ENCODE results near the gene CYRIA. TPM values are rescaled to one million over a fixed set of nuclear protein-coding genes. Genes with fewer than 3 reads are reported as not detected.

CYRIA gene
- total RNA-seq, 1 experiment from 2014 or later, result 4.5 TPM

DNA sequence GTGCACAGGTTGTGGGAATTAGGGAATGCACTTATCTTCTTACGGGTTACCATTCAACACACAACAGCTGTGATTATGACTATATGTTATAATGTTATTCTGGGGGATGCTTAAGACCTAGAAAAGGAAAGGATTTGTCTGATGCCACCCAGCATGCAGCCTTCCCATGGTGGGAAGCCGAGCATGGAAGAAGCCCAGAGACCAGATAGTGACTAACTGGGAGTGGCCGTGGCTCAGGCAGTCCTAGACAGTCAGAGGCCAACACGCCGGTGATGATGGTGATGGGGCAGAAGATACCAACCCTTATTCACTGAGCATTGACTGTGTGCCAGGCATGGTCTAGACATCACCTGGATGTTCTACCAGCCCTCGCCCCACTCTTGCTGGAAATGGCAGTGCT is 35.9 kb downstream of the CYRIA start:
- DNase-seq (ENCODE audit: low read depth), result no peak

DNA sequence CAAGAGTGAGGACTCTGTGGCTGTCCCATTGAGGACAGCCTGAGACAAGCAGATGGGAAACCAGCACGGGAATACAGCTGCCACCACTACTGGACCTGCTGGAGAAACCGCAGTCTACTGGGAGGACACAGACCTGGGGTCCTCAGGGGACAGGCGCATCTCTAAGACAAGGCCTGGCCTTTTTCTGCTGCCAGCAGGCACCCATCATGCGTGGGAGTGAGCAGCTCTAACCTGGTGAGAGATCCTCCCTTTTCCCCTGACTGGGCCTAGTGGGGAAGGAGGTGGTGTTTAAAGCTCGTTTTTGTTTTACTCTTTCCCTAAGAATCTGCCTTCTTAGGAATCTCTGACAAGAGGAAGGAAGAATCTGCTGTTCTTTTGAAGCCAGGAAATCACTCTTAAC is 36.6 kb downstream of the CYRIA start:
- no peak for DNase-seq (ENCODE audit: low read depth)

DNA sequence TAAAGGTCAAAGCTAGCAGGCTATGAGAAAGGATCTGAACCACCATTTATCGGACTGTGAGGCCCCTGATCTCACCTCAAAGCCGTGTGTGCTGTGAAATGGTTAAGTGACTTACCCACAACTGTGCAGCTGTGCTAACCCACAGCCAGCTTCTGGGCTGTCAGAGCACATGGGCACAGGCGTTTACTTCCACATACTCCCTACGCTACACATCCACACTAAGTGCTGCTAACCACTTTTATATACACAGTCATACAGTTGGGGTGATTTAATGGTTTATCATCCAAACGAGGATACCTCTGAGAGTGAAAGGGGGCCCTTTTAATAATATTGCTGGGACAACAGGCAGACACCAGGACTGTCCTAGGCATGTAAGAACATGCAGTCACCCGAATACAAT is 37.3 kb downstream of the CYRIA start:
- DNase-seq (ENCODE audit: low read depth), result peak; percentile 78

DNA sequence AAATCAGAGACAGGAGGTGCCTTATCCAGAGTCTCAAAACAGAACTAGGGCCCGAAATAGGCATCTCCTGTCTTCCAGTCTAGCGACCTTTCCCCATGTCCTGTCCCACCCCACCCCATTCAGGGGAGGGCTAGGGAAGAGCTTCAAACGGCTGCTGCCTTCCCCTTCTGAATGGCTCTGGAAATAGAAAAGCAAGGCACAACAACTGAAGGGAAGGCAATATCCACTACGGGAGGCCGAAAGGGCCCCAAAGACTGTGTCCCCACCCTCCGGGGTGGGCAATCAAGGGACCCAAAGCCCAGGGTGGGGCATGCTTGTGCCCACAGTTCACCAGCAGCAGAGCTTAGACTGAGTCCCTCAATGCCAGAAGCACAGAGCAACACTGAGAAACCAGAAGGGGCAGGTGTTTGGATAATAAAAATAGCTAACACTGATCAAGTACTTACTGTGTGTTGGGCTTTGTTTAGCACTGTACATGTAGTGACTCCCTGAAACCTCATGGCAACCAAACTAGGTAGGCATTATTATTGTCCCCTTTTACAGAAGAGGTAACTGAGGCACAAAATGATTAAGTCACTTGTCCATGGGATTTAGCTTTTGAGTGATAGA is 38.5 kb downstream of the CYRIA start:
- no peak for DNase-seq (ENCODE audit: low read depth)

- DNase-seq (ENCODE audit: low read depth), result peak; percentile 85
Measured at GRCh38 chr2:16626497-16626896, 39.1 kb downstream of the CYRIA start.

GRCh38 chr2:16625759-16626158 is 39.9 kb downstream of the CYRIA start:
- no peak for DNase-seq (ENCODE audit: low read depth)

- no peak for DNase-seq (ENCODE audit: low read depth)
Measured at GRCh38 chr2:16625201-16625729, 40.4 kb downstream of the CYRIA start.

GRCh38 chr2:16624436-16624780 is 41.2 kb downstream of the CYRIA start:
- no peak for DNase-seq (ENCODE audit: low read depth)

DNA sequence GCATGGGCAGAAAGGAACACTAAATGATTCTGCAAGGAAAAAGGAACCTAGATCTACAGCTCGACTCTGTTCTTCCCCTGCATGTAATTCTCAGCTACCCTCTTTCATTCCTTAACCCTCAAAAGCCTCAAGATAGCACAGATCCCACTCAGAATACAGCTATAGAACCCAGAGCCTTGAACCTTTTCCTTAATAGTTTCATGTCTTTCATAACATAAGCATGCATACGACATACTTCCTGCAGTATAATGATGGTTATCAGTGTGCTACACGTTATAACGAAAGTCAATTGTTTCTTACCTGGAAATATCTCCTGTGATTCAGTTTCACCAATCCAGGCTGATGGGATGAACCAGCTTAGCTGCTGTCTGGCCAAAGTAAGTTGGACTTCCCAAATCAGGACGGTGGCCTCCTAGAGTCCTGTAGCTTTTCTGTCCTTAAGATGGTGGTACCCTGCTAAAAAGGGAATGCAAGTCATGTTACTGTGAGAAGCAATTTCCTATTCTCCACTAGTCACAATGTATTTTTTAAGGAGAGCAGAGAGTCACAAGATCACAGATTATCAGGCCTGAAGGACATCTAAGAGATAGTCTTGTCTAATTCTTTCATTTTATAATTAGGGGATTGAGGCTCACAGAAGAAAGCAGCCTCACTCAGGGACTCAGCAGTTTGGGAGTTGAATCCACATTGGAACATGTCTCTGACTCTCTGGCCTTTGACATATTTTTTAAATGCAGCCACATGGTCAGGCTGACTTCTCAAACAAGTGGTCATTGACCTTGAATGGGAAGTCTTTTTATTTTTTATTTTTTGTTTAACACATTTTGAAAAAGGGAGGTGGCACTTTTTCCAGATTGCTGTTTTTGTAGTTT is 41.8 kb downstream of the CYRIA start:
- DNase-seq (ENCODE audit: low read depth), result no peak

- peak; percentile 92 for DNase-seq (ENCODE audit: low read depth)
Measured at GRCh38 chr2:16623031-16623430, 42.6 kb downstream of the CYRIA start.

DNA sequence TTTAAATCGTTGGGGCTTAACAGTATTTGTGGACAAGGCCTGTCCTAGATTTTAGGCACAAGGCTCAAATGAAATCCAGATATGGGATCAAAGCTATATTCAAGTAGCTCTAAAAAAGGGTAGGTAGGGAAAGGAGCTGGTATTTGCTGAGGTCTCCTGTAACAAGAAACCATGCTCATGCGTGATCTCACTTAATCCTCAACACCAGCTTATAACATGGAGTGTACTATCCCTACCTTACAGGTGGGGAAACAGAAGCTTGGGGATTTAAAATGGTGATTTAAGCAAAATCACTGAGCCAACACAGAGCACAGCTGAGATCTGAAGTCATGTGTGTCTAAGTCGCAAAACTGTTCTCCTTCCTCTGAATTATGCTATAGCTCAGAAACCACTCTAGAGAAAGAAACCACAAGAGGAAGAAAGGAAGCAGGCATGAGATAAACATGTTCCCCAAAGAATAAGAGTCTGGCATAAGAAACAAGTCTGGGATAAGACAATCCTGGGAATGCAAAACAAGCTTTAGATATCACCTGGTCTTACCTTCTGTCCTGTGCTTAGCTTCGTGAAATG is 43.1 kb downstream of the CYRIA start:
- no peak for DNase-seq (ENCODE audit: low read depth)

- DNase-seq (ENCODE audit: low read depth), result no peak
Measured at GRCh38 chr2:16621316-16621715, 44.3 kb downstream of the CYRIA start.

DNA sequence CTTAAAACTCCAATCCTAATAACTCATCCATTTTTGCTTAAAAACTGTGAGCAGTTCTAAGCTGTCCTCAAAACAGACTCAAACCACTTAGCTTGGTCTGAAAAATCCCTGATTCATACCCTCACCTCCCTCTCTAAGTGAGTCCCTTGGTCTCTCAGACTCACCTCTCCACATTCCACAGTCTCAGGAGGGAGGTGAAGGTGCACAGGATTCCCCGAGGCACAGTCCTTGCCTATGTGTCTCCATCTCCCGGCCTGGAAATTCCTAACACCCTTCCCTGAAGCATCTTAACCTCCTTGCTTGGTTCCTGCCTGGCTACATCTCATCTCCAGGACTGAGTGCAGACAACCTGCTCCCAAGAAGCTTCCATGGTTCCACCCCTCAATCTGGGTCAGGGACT is 45.0 kb downstream of the CYRIA start:
- DNase-seq (ENCODE audit: low read depth), result no peak

GRCh38 chr2:16619576-16620245 is 45.9 kb downstream of the CYRIA start:
- DNase-seq (ENCODE audit: low read depth), result no peak

GRCh38 chr2:16617282-16618266 is 48.1 kb downstream of the CYRIA start:
- peak; percentile 52 for DNase-seq (ENCODE audit: low read depth)
